Measurements from ENCODE around the gene RAB6C.
"Not testable (repeated sequence)": the region's sequence is repeated elsewhere in the genome, so short reads cannot be mapped to it uniquely, and the experiment has no call there.

The RAB6C gene

DNA sequence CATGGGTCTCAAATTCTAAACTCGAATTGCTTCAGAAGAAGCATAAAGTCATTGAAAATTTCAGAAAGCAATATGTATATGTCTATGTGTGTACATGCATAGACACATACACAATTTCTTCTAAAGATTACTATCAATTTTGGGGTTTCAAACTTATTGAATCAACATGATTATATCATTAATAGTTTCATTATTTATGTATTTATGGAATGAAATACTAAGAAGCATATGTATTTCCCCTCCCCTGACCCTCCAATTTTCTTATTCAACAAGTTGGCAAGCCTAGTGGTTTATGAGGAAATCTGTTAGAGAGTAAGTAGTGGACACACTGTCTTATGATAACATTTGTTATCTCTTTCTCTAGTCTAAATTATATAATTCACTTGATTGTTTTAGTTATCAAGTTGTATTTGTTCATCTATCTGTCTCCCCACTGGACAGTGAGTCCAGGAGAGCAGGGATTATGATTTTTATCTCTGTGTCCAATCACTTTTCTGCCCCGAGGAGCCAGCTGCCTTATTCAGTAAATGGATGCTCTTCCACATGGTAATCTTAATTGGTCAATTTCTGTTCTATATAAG lies 17.3 kb downstream of the RAB6C start:
- DNase-seq, result not testable (repeated sequence)

GRCh38 chr2:129998771-129999170 lies 19.3 kb downstream of the RAB6C start:
- DNase-seq, result not testable (repeated sequence)

- peak; percentile 55 for DNase-seq
These were observed 26.4 kb downstream of the RAB6C start for GRCh38 chr2:130005862-130006261.

GRCh38 chr2:130016701-130017100 lies 37.2 kb downstream of the RAB6C start:
- not testable (repeated sequence) for DNase-seq

GRCh38 chr2:130019402-130019801 lies 39.9 kb downstream of the RAB6C start:
- no peak for DNase-seq

DNA sequence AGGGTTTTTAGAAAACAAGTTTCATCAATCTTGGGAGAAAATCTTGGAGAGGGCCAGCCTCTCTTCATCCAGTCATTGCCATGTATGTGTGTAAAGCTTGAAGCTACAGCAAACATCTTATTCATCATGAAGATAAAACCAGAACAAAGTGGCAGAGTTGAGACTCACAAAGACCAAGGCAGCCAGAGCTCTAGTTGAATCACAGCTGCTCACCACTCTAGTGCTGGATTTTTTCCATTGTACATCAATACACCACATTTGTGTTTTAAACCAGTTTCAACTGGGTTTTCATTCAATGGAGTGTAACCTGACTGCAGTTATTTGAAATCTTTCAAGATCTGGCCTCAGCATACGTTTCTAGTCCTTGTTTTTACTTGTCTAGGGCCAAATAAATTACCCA lies 40.6 kb downstream of the RAB6C start:
- not testable (repeated sequence) for DNase-seq

DNA sequence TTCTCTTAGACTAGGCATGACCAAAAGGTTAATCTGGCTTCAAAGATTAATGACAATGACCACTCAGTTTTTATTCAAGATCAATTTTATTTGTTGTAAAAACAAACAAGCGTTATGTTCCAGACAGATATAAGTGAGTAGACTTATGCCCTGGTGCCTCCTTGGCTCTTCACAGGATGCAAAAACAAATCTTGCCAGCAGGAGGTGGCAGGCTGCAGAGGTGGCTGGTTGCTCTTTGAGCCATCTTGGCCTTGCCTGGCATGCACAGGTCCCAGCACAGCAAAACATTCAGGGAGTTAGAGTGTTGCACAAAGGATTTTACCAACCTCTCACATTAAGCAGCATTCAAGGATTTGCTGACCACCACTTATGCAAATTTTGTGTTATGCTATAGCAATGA lies 46.5 kb downstream of the RAB6C start:
- DNase-seq, result not testable (repeated sequence)

Data from eye (tissue), 1 donor.